Esophagus squamous epithelium (tissue), 5 donors: ENCODE data around the gene ACAA2. TPM values are rescaled to one million over a fixed set of nuclear protein-coding genes. Genes with fewer than 3 reads are reported as not detected.

Experiments
- DNase-seq: peaks from one replicate; lab custom pipeline; 2025; lab: John Stamatoyannopoulos, UW
- H3K27ac ChIP-seq, 4 donors: fragments of 200-600 bp; sonication (generic); one replicate each; pipeline ENCODE4 v1.5.1; 2016 to 2019; ENCODE audit warnings: mild to moderate bottlenecking in 1 of 4
- H3K27me3 ChIP-seq, 4 donors: fragments of 200-600 bp; sonication (generic); 1 replicate in 3 of 4; 2 replicates in 1 of 4; pipeline versions ENCODE4 v1.5.1 to v1.6.0; 2017 to 2021; ENCODE audit warnings: antibody characterized with exemption in 1 of 4
- H3K36me3 ChIP-seq, 3 donors: fragments of 200-600 bp; sonication (generic); one replicate each; pipeline ENCODE4 v1.5.1; 2016 to 2019
- H3K4me1 ChIP-seq, 3 donors: fragments of 200-600 bp; sonication (generic); one replicate each; pipeline ENCODE4 v1.5.1; 2017 to 2019
- H3K4me3 ChIP-seq, 4 donors: fragments of 200-600 bp; sonication (generic); 1 replicate in 3 of 4; 2 replicates in 1 of 4; pipeline ENCODE4 v1.5.1; 2016 to 2019; ENCODE audit warnings: mild to moderate bottlenecking in 2 of 4, moderate library complexity in 1 of 4
- H3K9me3 ChIP-seq, 3 donors: fragments of 200-600 bp; sonication (generic); one replicate each; pipeline ENCODE4 v1.5.1; 2016 to 2019
- POLR2A ChIP-seq, 4 donors: fragments of 450-650 bp; IDR thresholded peaks; one replicate each; pipeline ENCODE4 v1.6.1; 2017; ENCODE audit warnings: antibody characterized with exemption in 4 of 4, mild to moderate bottlenecking in 4 of 4, moderate library complexity in 3 of 4
- WGBS, 2 donors: methylation state at CpG; one replicate each; pipeline ENCODE4 v1.1.5; 2018; 5-methylcytosine and 5-hydroxymethylcytosine counted together
- intact Hi-C: fragments of 100-400 bp; cut with DNase I; formaldehyde crosslinking; loops from one replicate; pipeline ENCODE4 v1.15.0; 2022
- total RNA-seq, 4 donors: library from RNA; depleted of rRNA; stranded (reverse); fragments of >200 nt; gene quantifications; one replicate each; pipeline ENCODE4 v1.1.0, GENCODE V29; 2016
- TF ChIP-seq, protein P1 (sequence below), 6 experiments: fragments of 450-650 bp in 4 of 6; fragments of 200-600 bp in 2 of 6; sonication (generic) in 2 of 6; IDR thresholded peaks; one replicate each; pipeline ENCODE4 v1.5.1; 2016 to 2019; ENCODE audit warnings: antibody characterized with exemption in 6 of 6, mild to moderate bottlenecking in 4 of 6, moderate library complexity in 4 of 6
- donor health status: DM: yes; HTN: yes; CAD: no.

The ACAA2 gene, protein sequence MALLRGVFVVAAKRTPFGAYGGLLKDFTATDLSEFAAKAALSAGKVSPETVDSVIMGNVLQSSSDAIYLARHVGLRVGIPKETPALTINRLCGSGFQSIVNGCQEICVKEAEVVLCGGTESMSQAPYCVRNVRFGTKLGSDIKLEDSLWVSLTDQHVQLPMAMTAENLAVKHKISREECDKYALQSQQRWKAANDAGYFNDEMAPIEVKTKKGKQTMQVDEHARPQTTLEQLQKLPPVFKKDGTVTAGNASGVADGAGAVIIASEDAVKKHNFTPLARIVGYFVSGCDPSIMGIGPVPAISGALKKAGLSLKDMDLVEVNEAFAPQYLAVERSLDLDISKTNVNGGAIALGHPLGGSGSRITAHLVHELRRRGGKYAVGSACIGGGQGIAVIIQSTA
- 10 to 100 TPM in 2 of 4 donors, 1 to 10 TPM in 2; 6.8 to 43.6 (median 15.9) TPM for total RNA-seq

GRCh38 chr18:49813319-49814146, at the start of gene ACAA2:
Gene ACAA2, minus strand, starts transcription at chr18:49813533. Its CDS starts 49 bp downstream, at chr18:49813484.
- TF ChIP-seq, protein P1, sequence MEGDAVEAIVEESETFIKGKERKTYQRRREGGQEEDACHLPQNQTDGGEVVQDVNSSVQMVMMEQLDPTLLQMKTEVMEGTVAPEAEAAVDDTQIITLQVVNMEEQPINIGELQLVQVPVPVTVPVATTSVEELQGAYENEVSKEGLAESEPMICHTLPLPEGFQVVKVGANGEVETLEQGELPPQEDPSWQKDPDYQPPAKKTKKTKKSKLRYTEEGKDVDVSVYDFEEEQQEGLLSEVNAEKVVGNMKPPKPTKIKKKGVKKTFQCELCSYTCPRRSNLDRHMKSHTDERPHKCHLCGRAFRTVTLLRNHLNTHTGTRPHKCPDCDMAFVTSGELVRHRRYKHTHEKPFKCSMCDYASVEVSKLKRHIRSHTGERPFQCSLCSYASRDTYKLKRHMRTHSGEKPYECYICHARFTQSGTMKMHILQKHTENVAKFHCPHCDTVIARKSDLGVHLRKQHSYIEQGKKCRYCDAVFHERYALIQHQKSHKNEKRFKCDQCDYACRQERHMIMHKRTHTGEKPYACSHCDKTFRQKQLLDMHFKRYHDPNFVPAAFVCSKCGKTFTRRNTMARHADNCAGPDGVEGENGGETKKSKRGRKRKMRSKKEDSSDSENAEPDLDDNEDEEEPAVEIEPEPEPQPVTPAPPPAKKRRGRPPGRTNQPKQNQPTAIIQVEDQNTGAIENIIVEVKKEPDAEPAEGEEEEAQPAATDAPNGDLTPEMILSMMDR (IDR thresholded peaks at IDR 0.05) = no peak
- peak in 2 of 4 donors; percentile 54 to 72 for TF ChIP-seq POLR2A (IDR thresholded peaks at IDR 0.05)
- H3K27ac ChIP-seq = peak within 1 kb of the TSS; percentile 86 to 99 (median 95)
- H3K4me1 ChIP-seq = peaks cover 0 to 49% (median 17%) of the 10 kb centered on the region in 3 donors
- no peaks in the 10 kb centered on the region for H3K27me3 ChIP-seq
- peak; percentile 28 for DNase-seq
- H3K9me3 ChIP-seq = peaks cover 0 to 8% (median 0%) of the 10 kb centered on the region in 3 donors
- H3K36me3 ChIP-seq = no peaks in the 10 kb centered on the region
- WGBS, 2 donors = 0 to 2% methylated on average over 3 to 32 of the region's 74 CpGs
- peak within 1 kb of the TSS; percentile 59 to 89 (median 76) for H3K4me3 ChIP-seq
- intact Hi-C loops = no loop called here

DNA sequence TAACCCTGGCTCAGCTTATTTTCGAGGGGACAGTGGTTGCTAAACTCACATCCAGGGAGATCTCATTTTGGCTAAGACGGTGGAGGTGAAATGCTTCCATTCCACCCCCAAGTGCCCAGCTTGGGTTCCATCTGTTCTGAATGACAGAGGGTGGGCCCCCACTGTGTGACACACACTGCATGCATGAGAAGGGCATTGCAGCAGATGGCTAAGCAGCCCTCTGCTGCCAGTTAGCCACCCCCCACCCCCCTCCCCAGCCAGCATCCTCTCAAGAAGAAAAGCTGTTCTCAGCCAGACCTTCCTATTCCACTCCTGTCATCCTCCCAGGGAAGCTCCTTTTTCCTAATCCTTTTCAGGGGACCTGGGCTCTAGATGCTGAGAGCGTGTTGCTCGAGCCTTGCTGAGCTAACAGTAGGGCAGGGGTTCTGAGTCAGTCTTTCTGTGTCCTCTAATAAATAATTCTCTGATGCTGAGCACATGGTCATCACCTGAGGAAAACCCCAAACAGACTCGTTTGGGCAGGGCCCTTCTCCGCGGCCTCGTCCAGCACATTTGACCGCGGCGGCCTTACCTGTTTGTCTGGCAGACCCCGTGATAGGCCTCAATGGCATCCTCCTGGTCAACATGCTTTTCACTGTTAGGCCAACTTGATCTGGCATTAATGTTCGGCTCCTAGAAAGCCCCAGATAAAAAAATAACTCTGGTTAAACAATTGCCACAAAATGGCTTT, 49.5 kb upstream of the ACAA2 start:
- intact Hi-C loops = no loop called here
- Histone ChIP-seq H3K36me3 (no peaks in the 10 kb centered on the region), H3K27me3 (no peaks in the 10 kb centered on the region), H3K9me3 (no peaks in the 10 kb centered on the region), H3K27ac (no peak overlapping the region), H3K4me1 (peaks cover 0 to 45% (median 8%) of the 10 kb centered on the region in 3 donors), H3K4me3 (no peak overlapping the region)
- TF ChIP-seq, protein P1 (IDR thresholded peaks at IDR 0.05) = no peak
- TF ChIP-seq POLR2A (IDR thresholded peaks at IDR 0.05) = no peak
- WGBS, 2 donors = 78 to 85% methylated on average over 11 to 13 of the region's 13 CpGs
- DNase-seq = no peak

DNA sequence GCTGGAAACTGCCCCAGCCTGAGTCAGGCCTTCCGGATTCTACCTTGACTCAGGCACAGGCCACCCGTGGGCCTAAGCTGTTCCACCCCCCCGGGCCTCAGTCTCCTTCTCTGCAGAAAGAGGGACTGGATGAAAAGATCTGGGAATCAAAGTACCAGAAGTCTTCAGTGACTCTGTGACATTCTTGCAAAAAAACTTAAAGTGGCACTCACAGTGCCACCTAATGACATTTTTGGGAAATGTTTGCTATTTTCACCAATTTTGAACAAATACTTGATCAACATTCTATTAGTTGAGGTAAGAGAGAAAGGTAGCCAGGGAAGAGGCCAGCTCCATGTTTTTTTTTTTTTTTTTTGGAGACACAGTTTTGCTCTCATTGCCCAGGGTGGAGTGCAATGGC, 48.3 kb upstream of the ACAA2 start:
- H3K4me3 ChIP-seq = no peak overlapping the region
- no peaks in the 10 kb centered on the region for H3K9me3 ChIP-seq
- DNase-seq = no peak
- intact Hi-C loops = no loop called here
- H3K36me3 ChIP-seq = peaks cover 0 to 3% (median 0%) of the 10 kb centered on the region in 3 donors
- H3K27me3 ChIP-seq = no peaks in the 10 kb centered on the region
- H3K27ac ChIP-seq = no peak overlapping the region
- WGBS, 2 donors = 68 to 70% methylated on average over 3 of the region's 3 CpGs
- TF ChIP-seq, protein P1 (IDR thresholded peaks at IDR 0.05) = peak in 1 of 6 experiments; percentile 14
- TF ChIP-seq POLR2A (IDR thresholded peaks at IDR 0.05) = no peak
- peaks cover 0 to 37% (median 8%) of the 10 kb centered on the region in 3 donors for H3K4me1 ChIP-seq

DNA sequence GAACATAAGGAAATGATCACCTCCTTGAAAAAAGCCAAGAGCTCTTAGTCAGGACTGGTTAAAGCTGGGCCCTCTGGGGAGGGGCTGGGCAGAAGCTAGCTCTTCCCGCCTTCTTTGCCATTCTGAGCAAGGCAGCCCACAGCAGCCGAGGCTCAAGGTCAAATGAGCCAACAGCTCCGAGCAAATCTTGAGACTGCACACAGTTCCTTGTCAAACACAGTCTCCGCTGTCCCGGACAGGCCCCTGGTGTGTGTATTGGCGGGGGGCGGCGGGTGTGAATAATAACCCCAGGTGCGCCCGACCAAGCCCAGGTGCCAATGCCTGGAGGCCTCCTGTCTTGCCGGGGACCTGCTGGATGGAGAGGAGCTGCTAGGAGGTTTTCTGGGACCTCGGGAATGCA, 46.4 kb upstream of the ACAA2 start:
- peak overlapping the region; percentile 7 to 78 (median 47) for H3K27ac ChIP-seq

More for the DNA sequence above, 46.4 kb upstream of the ACAA2 start:
- Histone ChIP-seq H3K9me3 (no peaks in the 10 kb centered on the region), H3K4me3 (no peak overlapping the region), H3K36me3 (peaks cover 0 to 10% (median 0%) of the 10 kb centered on the region in 3 donors), H3K27me3 (no peaks in the 10 kb centered on the region), H3K4me1 (peaks cover 0 to 21% (median 8%) of the 10 kb centered on the region in 3 donors)
- TF ChIP-seq, protein P1 (IDR thresholded peaks at IDR 0.05) = no peak
- TF ChIP-seq POLR2A (IDR thresholded peaks at IDR 0.05) = no peak
- no peak for DNase-seq
- intact Hi-C loops = loop anchor here (10.0 kb wide), 1 partner anchor 345 kb away; no protein-coding TSS in a partner anchor
- WGBS, 2 donors = 53 to 78% methylated on average over 4 to 8 of the region's 12 CpGs
